Panc1 (cell line): ENCODE results near the gene MDFI. TPM values are rescaled to one million over a fixed set of nuclear protein-coding genes. Genes with fewer than 3 reads are reported as not detected.

Source experiments
- ATAC-seq: fragments of 200-7000 bp; cut with Tn5 transposase; 2 replicates; pipeline ENCODE4 v1.9.1; 2020; ENCODE audit warnings: mild to moderate bottlenecking, moderate library complexity
- BruUV-seq: library from RNA; stranded (reverse); fragments of 400-500 nt; replicated peaks from 2 replicates; lab custom pipeline; 2021; lab: Mats Ljungman, UMichigan
- CTCF ChIA-PET: fragments of 300-600 bp; sonication (Branson Sonifier 250); formaldehyde crosslinking; loops from one replicate; lab custom pipeline; 2022; ENCODE audit warnings: antibody characterized with exemption; lab: Charles Lee
- POLR2A ChIA-PET: fragments of 300-600 bp; sonication (Branson Sonifier 250); formaldehyde crosslinking; loops from one replicate; lab custom pipeline; 2022; ENCODE audit warnings: antibody characterized with exemption; lab: Charles Lee
- DNase-seq: peaks from one replicate; pipeline ENCODE4 v3.0.0-alpha.2; 2010; ENCODE audit warnings: low read depth, low spot score
- H3K27ac ChIP-seq: 2 replicates; pipeline ENCODE4 v1.5.1; 2011; ENCODE audit warnings: mild to moderate bottlenecking, low read length, inconsistent platforms
- H3K27me3 ChIP-seq: fragments of 200-500 bp; sonication (Bioruptor generic); 2 replicates; pipeline ENCODE4 v1.6.0; 2014; ENCODE audit warnings: low read length, inconsistent platforms; ENCODE audit not compliant: control insufficient read depth, insufficient read depth
- H3K36me3 ChIP-seq: fragments of 200-500 bp; sonication (Bioruptor generic); 2 replicates; pipeline ENCODE4 v1.5.1; 2014; ENCODE audit warnings: inconsistent platforms, mild to moderate bottlenecking, low read length, moderate library complexity; ENCODE audit not compliant: control insufficient read depth, insufficient read depth
- H3K4me1 ChIP-seq: 2 replicates; pipeline ENCODE4 v1.5.1; 2011; ENCODE audit warnings: inconsistent platforms, mild to moderate bottlenecking, low read length, moderate library complexity; ENCODE audit not compliant: control insufficient read depth, insufficient read depth
- H3K4me3 ChIP-seq, 2 experiments: 2 replicates each; pipeline ENCODE4 v1.5.1; 2011 to 2012; ENCODE audit warnings: low read depth in 2 of 2, low read length in 2 of 2, mild to moderate bottlenecking in 2 of 2, inconsistent platforms in 1 of 2, moderate library complexity in 1 of 2
- H3K9me3 ChIP-seq: fragments of 200-500 bp; sonication (Bioruptor generic); 2 replicates; pipeline ENCODE4 v1.5.1; 2014; ENCODE audit warnings: low read depth, mild to moderate bottlenecking, inconsistent platforms, low read length, moderate library complexity; ENCODE audit not compliant: control insufficient read depth, insufficient read depth
- POLR2AphosphoS5 ChIP-seq: IDR thresholded peaks from 2 replicates; pipeline ENCODE4 v1.6.1; 2012; ENCODE audit warnings: mild to moderate bottlenecking, low read depth, low read length, moderate library complexity
- SIN3A ChIP-seq: IDR thresholded peaks from 2 replicates; pipeline ENCODE4 v1.6.1; 2012; ENCODE audit warnings: low read depth, mild to moderate bottlenecking, low read length, moderate library complexity, borderline replicate concordance; ENCODE audit not compliant: insufficient read depth
- TCF7L2 ChIP-seq: IDR thresholded peaks from 2 replicates; pipeline ENCODE4 v1.6.1; 2011; ENCODE audit warnings: mild to moderate bottlenecking, low read depth, low read length, inconsistent platforms
- in situ Hi-C: cut with HindIII; loops from 2 replicates; pipeline ENCODE4 v1.10.0; 2016; ENCODE audit warnings: low sequenced_read_pairs, low pct_unique_long_range_greater_than_20kb
- intact Hi-C: fragments of 100-400 bp; cut with micrococcal nuclease; formaldehyde crosslinking; loops from one replicate; pipeline ENCODE4 v1.10.0; 2022; ENCODE audit not compliant: unreplicated experiment
- total RNA-seq: library from RNA; stranded (reverse); gene quantifications from one replicate; pipeline ENCODE4 v1.2.1, GENCODE V29; 2021; ENCODE audit not compliant: unreplicated experiment
- TF ChIP-seq, protein P1 (sequence below), 2 experiments: IDR thresholded peaks; 2 replicates each; pipeline ENCODE4 v1.6.1; 2011 to 2012; ENCODE audit warnings: low read depth in 2 of 2, control low read depth in 1 of 2, low read length in 1 of 2, mild to moderate bottlenecking in 1 of 2, moderate library complexity in 1 of 2; ENCODE audit not compliant: insufficient read depth in 1 of 2
- TF ChIP-seq, protein P2 (sequence below): fragments of 450-650 bp; IDR thresholded peaks from 2 replicates; pipeline ENCODE4 v1.5.1; 2017; ENCODE audit warnings: mild to moderate bottlenecking

The MDFI gene
- total RNA-seq, 1 experiment from 2014 or later: 0.54 TPM

DNA sequence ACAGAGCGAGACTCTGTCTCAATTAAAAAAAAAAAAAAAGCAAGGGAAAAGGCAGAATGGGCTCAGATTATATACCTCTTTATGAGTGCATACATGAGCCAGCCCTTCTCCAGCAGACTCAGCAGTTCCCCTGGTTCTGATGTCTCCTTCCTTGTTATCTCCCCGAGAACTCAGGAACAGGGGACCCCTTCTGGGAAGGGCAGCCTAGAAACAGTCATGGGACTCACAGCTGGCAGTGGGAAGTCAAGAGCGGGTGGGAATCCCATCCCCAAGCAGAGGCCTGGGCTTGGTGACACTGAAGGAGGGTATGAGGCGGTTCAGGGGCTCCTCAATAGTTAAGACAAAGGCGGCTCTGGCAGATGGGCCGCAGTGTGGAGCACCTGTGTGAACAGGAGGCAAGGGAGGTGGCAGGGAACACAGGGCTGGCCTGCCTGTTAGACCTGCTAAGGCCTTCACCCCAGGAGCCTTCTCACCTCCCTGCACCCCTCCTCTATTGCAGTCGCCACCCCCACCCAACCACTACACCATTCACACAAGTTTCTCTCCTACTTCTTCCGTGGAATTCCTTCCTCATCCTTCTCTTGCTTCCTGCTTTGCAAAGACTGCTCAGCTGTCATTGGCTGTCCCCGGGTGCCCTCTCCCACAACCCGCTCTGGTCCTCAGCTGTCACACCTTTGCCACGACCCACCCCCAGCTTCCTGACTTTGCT, 29.7 kb upstream of the MDFI start:
- in situ Hi-C loops: no loop called here
- no peak for ATAC-seq
- POLR2A ChIA-PET: no interaction called here

DNA sequence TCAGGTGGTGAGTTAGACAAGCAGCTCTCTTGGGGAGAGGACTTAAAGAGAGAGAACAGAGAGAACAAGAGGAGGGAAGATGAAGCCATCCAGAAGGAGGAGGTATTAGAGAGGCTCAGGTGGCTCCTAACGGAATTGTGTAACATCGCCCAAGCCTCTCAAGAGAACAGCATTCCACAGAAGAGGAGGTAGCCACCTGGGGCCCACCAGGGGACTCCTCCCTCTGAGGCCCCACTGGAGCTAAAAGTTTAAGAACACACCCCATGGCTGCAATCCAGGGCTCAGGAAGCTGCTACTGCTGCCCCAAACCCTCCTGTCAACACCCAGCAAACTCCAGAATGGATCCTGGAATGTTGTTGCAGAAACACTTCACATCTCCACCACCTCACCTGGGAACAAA, 23.6 kb upstream of the MDFI start:
- BruUV-seq: no TSS peak
- ChIA-PET POLR2A (interaction anchor here (0.6 kb wide), 2 partner anchors 16 to 252 kb away, joined by 3 to 4 read pairs; no protein-coding TSS in a partner anchor), CTCF (no interaction called here)
- no peak for TF ChIP-seq POLR2AphosphoS5
- TF ChIP-seq TCF7L2: no peak
- TF ChIP-seq, protein P1, sequence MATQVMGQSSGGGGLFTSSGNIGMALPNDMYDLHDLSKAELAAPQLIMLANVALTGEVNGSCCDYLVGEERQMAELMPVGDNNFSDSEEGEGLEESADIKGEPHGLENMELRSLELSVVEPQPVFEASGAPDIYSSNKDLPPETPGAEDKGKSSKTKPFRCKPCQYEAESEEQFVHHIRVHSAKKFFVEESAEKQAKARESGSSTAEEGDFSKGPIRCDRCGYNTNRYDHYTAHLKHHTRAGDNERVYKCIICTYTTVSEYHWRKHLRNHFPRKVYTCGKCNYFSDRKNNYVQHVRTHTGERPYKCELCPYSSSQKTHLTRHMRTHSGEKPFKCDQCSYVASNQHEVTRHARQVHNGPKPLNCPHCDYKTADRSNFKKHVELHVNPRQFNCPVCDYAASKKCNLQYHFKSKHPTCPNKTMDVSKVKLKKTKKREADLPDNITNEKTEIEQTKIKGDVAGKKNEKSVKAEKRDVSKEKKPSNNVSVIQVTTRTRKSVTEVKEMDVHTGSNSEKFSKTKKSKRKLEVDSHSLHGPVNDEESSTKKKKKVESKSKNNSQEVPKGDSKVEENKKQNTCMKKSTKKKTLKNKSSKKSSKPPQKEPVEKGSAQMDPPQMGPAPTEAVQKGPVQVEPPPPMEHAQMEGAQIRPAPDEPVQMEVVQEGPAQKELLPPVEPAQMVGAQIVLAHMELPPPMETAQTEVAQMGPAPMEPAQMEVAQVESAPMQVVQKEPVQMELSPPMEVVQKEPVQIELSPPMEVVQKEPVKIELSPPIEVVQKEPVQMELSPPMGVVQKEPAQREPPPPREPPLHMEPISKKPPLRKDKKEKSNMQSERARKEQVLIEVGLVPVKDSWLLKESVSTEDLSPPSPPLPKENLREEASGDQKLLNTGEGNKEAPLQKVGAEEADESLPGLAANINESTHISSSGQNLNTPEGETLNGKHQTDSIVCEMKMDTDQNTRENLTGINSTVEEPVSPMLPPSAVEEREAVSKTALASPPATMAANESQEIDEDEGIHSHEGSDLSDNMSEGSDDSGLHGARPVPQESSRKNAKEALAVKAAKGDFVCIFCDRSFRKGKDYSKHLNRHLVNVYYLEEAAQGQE (IDR thresholded peaks at IDR 0.05; ENCODE audit: insufficient read depth in 1 of 2, low read depth in 2 of 2, low read length in 1 of 2): no peak
- TF ChIP-seq, protein P2, sequence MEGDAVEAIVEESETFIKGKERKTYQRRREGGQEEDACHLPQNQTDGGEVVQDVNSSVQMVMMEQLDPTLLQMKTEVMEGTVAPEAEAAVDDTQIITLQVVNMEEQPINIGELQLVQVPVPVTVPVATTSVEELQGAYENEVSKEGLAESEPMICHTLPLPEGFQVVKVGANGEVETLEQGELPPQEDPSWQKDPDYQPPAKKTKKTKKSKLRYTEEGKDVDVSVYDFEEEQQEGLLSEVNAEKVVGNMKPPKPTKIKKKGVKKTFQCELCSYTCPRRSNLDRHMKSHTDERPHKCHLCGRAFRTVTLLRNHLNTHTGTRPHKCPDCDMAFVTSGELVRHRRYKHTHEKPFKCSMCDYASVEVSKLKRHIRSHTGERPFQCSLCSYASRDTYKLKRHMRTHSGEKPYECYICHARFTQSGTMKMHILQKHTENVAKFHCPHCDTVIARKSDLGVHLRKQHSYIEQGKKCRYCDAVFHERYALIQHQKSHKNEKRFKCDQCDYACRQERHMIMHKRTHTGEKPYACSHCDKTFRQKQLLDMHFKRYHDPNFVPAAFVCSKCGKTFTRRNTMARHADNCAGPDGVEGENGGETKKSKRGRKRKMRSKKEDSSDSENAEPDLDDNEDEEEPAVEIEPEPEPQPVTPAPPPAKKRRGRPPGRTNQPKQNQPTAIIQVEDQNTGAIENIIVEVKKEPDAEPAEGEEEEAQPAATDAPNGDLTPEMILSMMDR: no peak
- TF ChIP-seq SIN3A: no peak
- H3K27ac ChIP-seq: no peak overlapping the region
- intact Hi-C loops: no loop called here
- H3K36me3 ChIP-seq: no peaks in the 10 kb centered on the region
- no peak overlapping the region for H3K4me3 ChIP-seq
- DNase-seq: no peak
- no peaks in the 10 kb centered on the region for H3K4me1 ChIP-seq
- in situ Hi-C loops: no loop called here
- H3K9me3 ChIP-seq: no peaks in the 10 kb centered on the region
- H3K27me3 ChIP-seq: no peaks in the 10 kb centered on the region
- ATAC-seq: no peak

More for the DNA sequence above, 29.7 kb upstream of the MDFI start:
- DNase-seq: no peak
- H3K27ac ChIP-seq: no peak overlapping the region
- H3K27me3 ChIP-seq: no peaks in the 10 kb centered on the region
- no peaks in the 10 kb centered on the region for H3K4me1 ChIP-seq
- BruUV-seq: no TSS peak
- TF ChIP-seq TCF7L2: no peak
- TF ChIP-seq, protein P1 (IDR thresholded peaks at IDR 0.05; ENCODE audit: insufficient read depth in 1 of 2, low read depth in 2 of 2, low read length in 1 of 2): no peak
- no peak for TF ChIP-seq SIN3A
- TF ChIP-seq, protein P2: no peak
- no peak for TF ChIP-seq POLR2AphosphoS5
- CTCF ChIA-PET: interaction anchor here (0.6 to 0.7 kb wide), 2 partner anchors 43 to 74 kb away, joined by 4 to 5 read pairs; no protein-coding TSS in a partner anchor
- intact Hi-C loops: no loop called here
- H3K36me3 ChIP-seq: no peaks in the 10 kb centered on the region
- H3K9me3 ChIP-seq: no peaks in the 10 kb centered on the region
- H3K4me3 ChIP-seq: no peak overlapping the region
